ENCODE results near the gene FOXJ1. TPM values are rescaled to one million over a fixed set of nuclear protein-coding genes. Genes with fewer than 3 reads are reported as not detected.

Gene FOXJ1
- total and polyA plus RNA-seq, 2 of the 4 experiments (the other 2 are of a cell fraction), result 0.05 TPM; not detected in 1

DNA sequence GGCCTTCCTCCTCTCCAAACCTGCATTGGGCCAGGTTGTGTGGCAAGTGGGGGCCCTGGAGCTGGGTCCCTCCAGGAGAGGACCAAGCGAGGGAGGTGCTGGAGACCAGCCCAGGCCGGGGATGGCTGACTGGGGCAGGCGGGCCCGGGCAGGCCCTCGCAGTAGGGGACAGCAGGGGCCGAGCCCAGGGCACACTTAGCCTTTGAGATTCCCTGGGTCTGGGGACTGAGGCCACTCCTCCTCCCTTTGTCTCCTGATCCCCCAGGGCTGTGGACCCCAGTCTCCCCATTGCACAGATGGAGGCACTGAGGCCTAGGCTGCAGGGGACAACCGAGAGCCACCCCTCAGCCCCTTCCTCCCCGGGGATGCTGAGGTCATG is 5.2 kb downstream of the FOXJ1 start:
- in situ Hi-C loops (cut with MboI; ENCODE audit: low sequenced_read_pairs), result no loop called here

More for the DNA sequence above, 5.2 kb downstream of the FOXJ1 start:
- H4K20me1 ChIP-seq (ENCODE audit: insufficient read depth, low read length), result no peaks in the 10 kb centered on the region
- H4K5ac ChIP-seq (ENCODE audit: low read depth, low read length), result no peak overlapping the region
- H2BK5ac ChIP-seq (ENCODE audit: low read depth, low read length, poor library complexity, severe bottlenecking), result no peak overlapping the region
- intact Hi-C loops (cut with micrococcal nuclease), result loop anchor here (5.0 kb wide), 1 partner anchor 132 kb away; the partner anchor contains the start of gene UBALD2
- ChIA-PET CTCF (no interaction called here), POLR2A (ENCODE audit: unreplicated experiment) (no interaction called here)
- no peak overlapping the region for H3K4me2 ChIP-seq (ENCODE audit: low read depth, low read length)
- no peaks in the 10 kb centered on the region for H3K36me3 ChIP-seq (ENCODE audit: control insufficient read depth, insufficient read depth, low read length)
- H2BK120ac ChIP-seq (ENCODE audit: low read depth, low read length), result no peak overlapping the region
- no peak overlapping the region for H3K14ac ChIP-seq (replicated peaks; ENCODE audit: low read depth, low read length)
- BruUV-seq (replicated peaks), result no TSS peak
- DNase-seq (no peak), ATAC-seq (ENCODE audit: low read depth) (no peak)
- no peaks in the 10 kb centered on the region for H3K4me1 ChIP-seq (ENCODE audit: control insufficient read depth, insufficient read depth, low read length)
- H2AK9ac ChIP-seq (replicated peaks; ENCODE audit: low read depth, low read length, poor library complexity), result no peak overlapping the region
- H4K91ac ChIP-seq (ENCODE audit: insufficient read depth, low read depth, low read length), result no peak overlapping the region
- peaks cover 88% of the 10 kb centered on the region for H3K27me3 ChIP-seq (ENCODE audit: control insufficient read depth, insufficient read depth, low read length)
- no peak overlapping the region for H3K4ac ChIP-seq (ENCODE audit: low read depth, low read length)
- H3K56ac ChIP-seq (ENCODE audit: extremely low read depth, insufficient read depth, low read length), result no peak overlapping the region
- dilution Hi-C loops (cut with HindIII; ENCODE audit: low sequenced_read_pairs, unreplicated experiment), result no loop called here
- H3K79me1 ChIP-seq (ENCODE audit: low read depth in 1 of 2, low read length in 2 of 2), result no peaks in the 10 kb centered on the region
- WGBS, 2 experiments (ENCODE audit: extremely low coverage in 2 of 2, insufficient read length in 1 of 2), result 70% methylated on average over 2 of the region's 8 CpGs; no CpG with 5 or more reads in 1 of the 2 experiments
- no peak for TF ChIP-seq CEBPB (IDR thresholded peaks at IDR 0.05; ENCODE audit: low read depth, low read length)
- no peak for TF ChIP-seq NFE2L2 (IDR thresholded peaks at IDR 0.05; ENCODE audit: low read depth, low read length)
- TF ChIP-seq RAD21 (IDR thresholded peaks at IDR 0.05; ENCODE audit: low read length), result no peak
- TF ChIP-seq MAFK (IDR thresholded peaks at IDR 0.05; ENCODE audit: low read depth, low read length), result no peak
- no peak for TF ChIP-seq MXI1 (IDR thresholded peaks at IDR 0.05; ENCODE audit: borderline replicate concordance, low read depth, low read length)
- TF ChIP-seq, protein P1, sequence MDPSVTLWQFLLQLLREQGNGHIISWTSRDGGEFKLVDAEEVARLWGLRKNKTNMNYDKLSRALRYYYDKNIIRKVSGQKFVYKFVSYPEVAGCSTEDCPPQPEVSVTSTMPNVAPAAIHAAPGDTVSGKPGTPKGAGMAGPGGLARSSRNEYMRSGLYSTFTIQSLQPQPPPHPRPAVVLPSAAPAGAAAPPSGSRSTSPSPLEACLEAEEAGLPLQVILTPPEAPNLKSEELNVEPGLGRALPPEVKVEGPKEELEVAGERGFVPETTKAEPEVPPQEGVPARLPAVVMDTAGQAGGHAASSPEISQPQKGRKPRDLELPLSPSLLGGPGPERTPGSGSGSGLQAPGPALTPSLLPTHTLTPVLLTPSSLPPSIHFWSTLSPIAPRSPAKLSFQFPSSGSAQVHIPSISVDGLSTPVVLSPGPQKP (IDR thresholded peaks at IDR 0.05; ENCODE audit: borderline replicate concordance, low read depth, low read length), result no peak
- no peak for TF ChIP-seq CHD1 (IDR thresholded peaks at IDR 0.05; ENCODE audit: low read depth, low read length)
- no peak for TF ChIP-seq BHLHE40 (IDR thresholded peaks at IDR 0.05; ENCODE audit: low read depth, low read length)
- TF ChIP-seq RFX5 (IDR thresholded peaks at IDR 0.05; ENCODE audit: low read depth, low read length), result no peak
- no peak for TF ChIP-seq POLR2A (IDR thresholded peaks at IDR 0.05; ENCODE audit: low read depth, low read length)
- TF ChIP-seq RCOR1 (IDR thresholded peaks at IDR 0.05; ENCODE audit: insufficient replicate concordance, low read length), result no peak
- TF ChIP-seq MAZ (IDR thresholded peaks at IDR 0.05; ENCODE audit: borderline replicate concordance, low read depth, low read length), result no peak
- TF ChIP-seq SMC3 (IDR thresholded peaks at IDR 0.05; ENCODE audit: low read depth, low read length), result no peak
- H3K9me3 ChIP-seq (ENCODE audit: control insufficient read depth, insufficient read depth, low read length), result no peaks in the 10 kb centered on the region
- H2BK20ac ChIP-seq (ENCODE audit: low read depth, low read length), result no peak overlapping the region
- H3K9me1 ChIP-seq (ENCODE audit: insufficient read depth, low read length), result no peaks in the 10 kb centered on the region
- no peak overlapping the region for H3K23ac ChIP-seq (ENCODE audit: low read depth, low read length)
- no peak overlapping the region for H3K27ac ChIP-seq (ENCODE audit: insufficient read depth, low read length)
- H3K9ac ChIP-seq (ENCODE audit: low read depth, low read length), result no peak overlapping the region
- H2AK5ac ChIP-seq (ENCODE audit: low read depth, low read length), result no peak overlapping the region
- H4K8ac ChIP-seq (ENCODE audit: low read depth in 2 of 2, low read length in 2 of 2), result no peak overlapping the region
- H3K18ac ChIP-seq (ENCODE audit: low read depth, low read length), result no peak overlapping the region
- no peak overlapping the region for H3K4me3 ChIP-seq (ENCODE audit: insufficient read depth, low read depth, low read length)
- H2AFZ ChIP-seq (replicated peaks; ENCODE audit: low read length, poor library complexity), result no peak overlapping the region
- H2BK15ac ChIP-seq (ENCODE audit: low read depth, low read length), result no peak overlapping the region

Measured in IMR-90 (cell line).